ENCODE results near the gene DCBLD1.
A peak's percentile ranks its signal among the peaks of the same experiment; 100 is the strongest.
"Not testable (repeated sequence)": the region's sequence is repeated elsewhere in the genome, so short reads cannot be mapped to it uniquely, and the experiment has no call there.

DCBLD1 gene

GRCh38 chr6:117501722-117502121 is 19.2 kb downstream of the DCBLD1 start:
- DNase-seq (ENCODE audit: low read depth), result no peak

DNA sequence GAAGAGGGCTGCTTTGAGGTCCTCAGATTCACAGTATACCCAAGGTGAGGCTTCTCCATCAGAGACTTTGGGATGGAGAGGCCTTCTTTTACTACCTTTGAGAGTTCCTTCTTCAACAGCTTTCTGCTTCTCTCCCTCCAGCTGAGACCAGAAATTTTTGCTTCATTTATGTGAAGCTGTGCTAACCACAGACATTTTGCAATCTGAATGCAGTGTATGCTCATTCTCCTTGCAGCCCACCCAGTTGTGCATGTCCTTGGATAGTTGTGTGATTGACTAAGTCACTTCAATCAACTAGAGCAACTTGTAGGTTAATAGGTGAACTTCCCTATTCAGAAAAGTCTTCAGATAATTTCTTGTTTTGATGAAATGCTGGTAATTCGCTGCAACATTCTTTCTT is 20.1 kb downstream of the DCBLD1 start:
- no peak for DNase-seq (ENCODE audit: low read depth)

GRCh38 chr6:117503211-117503610 is 20.7 kb downstream of the DCBLD1 start:
- DNase-seq (ENCODE audit: low read depth), result no peak

DNA sequence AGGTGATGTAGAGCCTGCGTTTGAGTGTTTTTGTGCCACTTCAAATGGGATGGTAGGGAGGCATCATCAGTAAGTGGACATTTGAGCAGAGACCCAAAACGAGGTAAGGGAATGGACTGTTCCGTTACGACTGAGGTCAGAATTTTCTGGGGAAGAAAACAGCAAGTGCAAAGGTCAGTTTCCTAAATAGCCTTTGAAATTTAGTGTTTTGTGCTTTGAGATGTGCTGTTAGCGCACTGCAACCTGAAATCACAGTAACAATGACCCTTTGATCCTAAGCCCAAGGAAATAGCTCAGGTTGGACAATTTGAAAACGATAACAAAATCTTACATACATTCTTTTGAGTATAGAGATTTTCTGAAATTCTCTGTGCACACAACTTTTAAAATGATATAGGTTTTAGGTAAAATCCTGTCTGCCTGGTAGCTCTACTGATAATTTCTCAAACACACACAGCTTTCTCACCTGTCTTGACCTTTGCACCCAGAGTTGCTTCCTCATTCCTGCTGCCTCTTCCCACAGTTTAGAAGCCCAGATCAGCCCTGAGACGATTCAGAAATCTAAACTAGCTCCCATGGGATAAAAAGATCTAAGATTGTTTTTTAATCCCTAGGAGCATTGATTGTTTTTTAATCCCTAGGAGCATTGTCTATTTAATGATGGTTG is 22.1 kb downstream of the DCBLD1 start:
- DNase-seq (ENCODE audit: low read depth), result no peak

- DNase-seq (ENCODE audit: low read depth), result peak; percentile 73
These were observed 22.8 kb downstream of the DCBLD1 start for GRCh38 chr6:117505311-117505710.

- DNase-seq (ENCODE audit: low read depth), result peak; percentile 17
These were observed 23.8 kb downstream of the DCBLD1 start for GRCh38 chr6:117506180-117506835.

- no peak for DNase-seq (ENCODE audit: low read depth)
These were observed 24.4 kb downstream of the DCBLD1 start for GRCh38 chr6:117506907-117507306.

- DNase-seq (ENCODE audit: low read depth), result no peak
These were observed 26.0 kb downstream of the DCBLD1 start for GRCh38 chr6:117508450-117508971.

- no peak for DNase-seq (ENCODE audit: low read depth)
These were observed 26.5 kb downstream of the DCBLD1 start for GRCh38 chr6:117509021-117509420.

DNA sequence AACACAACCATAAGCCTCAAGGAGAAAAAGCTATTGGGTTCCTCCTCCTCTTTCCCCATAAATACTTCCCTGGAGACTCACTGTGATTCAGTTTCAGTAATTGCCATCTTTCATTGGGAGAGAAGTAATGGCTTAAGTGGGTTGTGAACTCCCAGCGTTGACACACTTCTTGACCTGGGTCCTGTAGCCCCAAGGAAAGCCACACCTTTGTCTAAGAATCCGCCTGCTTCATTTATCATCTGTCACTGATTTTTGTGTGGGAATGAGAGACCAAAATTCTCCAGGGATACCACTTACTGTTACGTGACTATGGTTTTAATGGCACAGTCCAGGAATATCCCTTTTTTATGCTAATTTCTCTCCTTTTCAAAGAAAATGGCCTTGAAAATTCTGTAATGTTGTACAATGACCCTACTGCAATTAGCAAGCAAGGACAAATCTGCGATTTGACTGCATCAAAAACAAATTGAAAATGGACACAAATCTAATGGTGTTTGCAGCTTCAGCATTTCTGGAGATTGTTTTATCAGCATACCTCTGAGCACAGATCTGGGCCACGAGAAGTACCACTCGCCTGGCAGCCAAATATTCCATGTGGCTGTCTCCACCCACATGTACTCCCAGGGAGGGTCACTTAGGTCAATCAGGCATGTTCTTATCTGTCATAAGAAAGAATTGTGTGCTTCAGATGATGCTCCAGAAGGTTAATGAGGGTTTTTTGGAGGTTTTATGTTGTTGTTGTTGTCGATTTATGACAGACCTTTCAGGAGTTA is 29.8 kb downstream of the DCBLD1 start:
- DNase-seq (ENCODE audit: low read depth), result no peak

- DNase-seq (ENCODE audit: low read depth), result no peak
These were observed 30.6 kb downstream of the DCBLD1 start for GRCh38 chr6:117512987-117513573.

DNA sequence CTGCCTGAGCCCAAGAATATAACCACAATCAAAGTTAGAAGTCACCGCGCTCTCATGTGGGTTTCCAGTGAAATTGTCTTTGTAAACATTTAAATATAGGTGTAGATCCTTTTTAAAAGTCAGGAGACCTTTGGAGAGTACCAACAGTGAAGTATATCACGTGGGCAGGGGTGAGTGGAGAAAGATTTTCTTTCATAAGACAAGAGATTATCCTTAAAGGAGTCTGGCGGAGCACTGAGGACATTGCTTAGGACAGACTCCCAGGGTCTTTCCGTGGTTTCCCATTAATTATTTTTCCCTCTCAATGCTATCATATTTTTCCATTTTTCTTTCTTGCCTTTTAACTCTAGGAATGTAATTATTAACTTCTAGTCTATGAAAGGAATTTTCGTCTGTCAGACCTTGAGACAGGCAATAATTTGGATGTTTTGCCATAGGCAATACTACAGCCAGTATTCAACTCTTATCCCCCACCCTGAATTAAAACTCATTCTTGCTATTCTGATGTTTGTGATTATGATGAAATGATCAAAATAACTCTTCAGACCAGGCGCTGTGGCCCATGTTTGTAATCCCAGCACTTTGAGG is 31.4 kb downstream of the DCBLD1 start:
- DNase-seq (ENCODE audit: low read depth), result no peak

GRCh38 chr6:117514655-117515054 is 32.2 kb downstream of the DCBLD1 start:
- DNase-seq (ENCODE audit: low read depth), result no peak

DNA sequence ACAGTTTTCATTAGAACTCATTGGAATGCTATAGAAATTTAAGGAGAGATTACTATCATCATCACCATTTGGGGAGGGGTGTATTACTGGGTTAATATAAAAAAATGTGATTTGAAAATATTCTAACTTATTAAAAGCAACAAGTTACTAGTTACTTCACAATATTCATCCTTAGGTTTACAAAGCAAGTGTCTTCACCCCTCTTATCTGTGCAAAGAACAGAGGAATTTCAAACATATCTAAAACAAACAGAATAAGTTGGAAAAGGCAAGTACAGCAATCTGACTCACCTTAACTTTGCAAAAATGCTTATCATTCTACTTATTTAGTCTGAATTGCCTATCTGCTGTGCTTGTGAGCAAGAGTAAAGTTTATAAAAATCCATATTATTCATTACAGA is 32.9 kb downstream of the DCBLD1 start:
- DNase-seq (ENCODE audit: low read depth), result no peak

DNA sequence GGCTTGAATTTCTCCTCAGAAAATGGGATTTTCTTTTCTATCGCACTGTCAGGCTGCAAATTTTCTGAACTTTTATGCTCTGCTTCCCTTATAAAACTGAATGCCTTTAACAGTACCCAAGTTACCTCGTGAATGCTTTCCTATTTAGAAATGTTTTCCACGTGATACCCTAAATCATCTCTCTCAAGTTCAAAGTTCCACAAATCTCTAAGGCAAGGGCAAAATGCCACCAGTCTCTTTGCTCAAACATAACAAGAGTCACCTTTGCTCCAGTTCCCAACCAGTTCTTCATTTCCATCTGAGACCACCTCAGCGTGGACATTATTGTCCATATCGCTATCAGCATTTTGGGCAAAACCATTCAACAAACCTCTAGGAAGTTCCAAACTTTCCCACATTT is 35.5 kb downstream of the DCBLD1 start:
- DNase-seq (ENCODE audit: low read depth), result not testable (repeated sequence)

- no peak for DNase-seq (ENCODE audit: low read depth)
These were observed 36.4 kb downstream of the DCBLD1 start for GRCh38 chr6:117518870-117519269.

DNA sequence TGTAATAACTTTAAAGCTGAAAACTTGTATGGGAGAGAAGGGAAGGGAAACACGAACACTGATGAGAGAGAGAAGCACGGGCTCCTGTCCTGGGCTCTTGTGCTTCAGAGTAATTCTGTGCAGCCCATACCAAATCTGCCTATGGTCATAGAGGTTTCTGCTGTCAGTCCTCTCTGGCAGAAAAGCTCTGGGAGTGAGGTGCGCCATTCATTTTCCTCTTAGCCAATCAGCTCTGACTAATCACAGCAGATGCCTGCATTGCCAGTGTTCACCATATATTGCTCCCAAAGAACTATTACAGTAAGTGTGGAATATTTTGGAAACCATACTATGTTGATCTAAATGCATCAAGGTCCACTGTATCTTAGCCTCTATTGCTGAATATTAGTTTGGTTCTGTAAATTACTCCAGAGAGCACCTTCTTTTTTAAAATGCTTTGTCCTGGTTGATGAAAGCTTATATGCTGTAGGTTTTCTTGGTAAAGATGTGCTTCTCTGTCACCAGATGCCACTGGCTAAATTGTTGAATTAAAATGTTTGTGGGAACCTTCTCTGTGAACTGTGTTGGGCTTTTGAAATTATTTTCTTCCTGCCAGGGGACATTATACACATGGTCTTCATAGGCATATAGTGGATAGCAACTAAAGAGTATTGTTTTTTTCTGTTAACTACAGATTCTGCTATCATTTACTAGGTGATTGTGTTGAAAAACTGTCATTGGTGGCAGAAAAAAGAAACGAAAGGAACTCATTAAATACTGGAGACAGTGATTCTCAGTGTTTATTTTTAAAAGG is 38.3 kb downstream of the DCBLD1 start:
- DNase-seq (ENCODE audit: low read depth), result no peak

DNA sequence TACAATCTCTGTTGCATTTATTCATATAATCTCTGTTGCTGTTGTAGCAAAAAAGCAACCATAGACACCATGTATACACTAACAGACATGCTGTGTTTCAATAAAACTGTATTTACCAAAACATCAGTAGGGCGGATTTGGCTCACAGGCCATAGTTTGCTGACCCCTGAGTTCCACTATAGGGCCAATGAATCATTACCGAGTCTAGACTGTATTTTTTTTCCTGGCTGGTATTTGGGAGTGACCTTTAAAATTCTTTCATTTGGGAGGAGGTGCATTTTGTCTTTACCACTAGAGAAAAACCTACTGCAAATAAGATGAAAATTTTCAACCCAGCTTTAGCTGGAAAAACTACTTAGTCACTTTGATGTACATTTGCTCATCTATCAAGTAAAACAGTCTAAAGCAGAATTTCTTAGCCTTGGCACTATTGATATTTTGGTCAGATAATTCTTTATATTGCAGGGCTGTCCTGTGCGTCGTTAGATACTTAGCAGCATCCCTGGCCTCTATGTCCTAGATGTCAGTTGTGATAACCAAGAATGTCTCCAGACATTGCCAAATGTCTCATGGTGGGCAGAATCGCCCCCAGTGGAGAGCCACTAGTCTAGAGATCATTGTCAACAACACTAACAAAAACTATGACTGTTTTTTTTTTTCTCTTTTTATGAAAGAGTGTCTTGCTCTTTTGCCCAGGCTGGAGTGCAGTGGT is 39.5 kb downstream of the DCBLD1 start:
- no peak for DNase-seq (ENCODE audit: low read depth)

DNA sequence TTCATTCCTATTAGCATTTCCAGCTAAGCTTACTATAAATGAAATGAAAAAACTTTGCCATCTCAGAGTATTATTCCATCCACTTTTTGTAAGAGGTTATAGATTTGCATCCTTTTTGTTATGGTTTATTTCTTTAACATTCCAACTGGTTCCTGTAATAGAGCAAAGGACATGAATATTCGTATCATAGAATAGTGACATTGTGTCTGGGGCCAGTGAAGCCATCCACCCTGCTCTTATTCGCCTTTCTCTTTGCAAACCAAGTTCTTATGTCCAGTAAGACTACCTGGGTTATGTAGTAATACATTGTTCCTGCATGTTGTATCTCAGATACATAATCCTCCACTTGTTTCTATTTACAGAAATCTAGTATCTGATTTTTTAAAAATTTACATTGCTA is 43.1 kb downstream of the DCBLD1 start:
- DNase-seq (ENCODE audit: low read depth), result no peak

GRCh38 chr6:117530467-117531242 is 48.2 kb downstream of the DCBLD1 start:
- DNase-seq (ENCODE audit: low read depth), result no peak

All from ELR (cell line).